ENCODE results near the gene AMOTL2.

The AMOTL2 gene

GRCh38 chr3:134381831-134382442 is 7.7 kb upstream of the AMOTL2 start:
- DNase-seq (ENCODE audit: low read depth) = no peak
- no peak for TF ChIP-seq CTCF (IDR thresholded peaks at IDR 0.05; ENCODE audit: low read depth, low read length, missing control alignments)
- H3K4me3 ChIP-seq (ENCODE audit: low read depth, low read length) = no peak overlapping the region

- no peak for DNase-seq (ENCODE audit: low read depth)
- no peak for TF ChIP-seq CTCF (IDR thresholded peaks at IDR 0.05; ENCODE audit: low read depth, low read length, missing control alignments)
- H3K4me3 ChIP-seq (ENCODE audit: low read depth, low read length) = no peak overlapping the region
These were observed 6.8 kb upstream of the AMOTL2 start for GRCh38 chr3:134381076-134381475.

GRCh38 chr3:134380249-134380648 is 6.0 kb upstream of the AMOTL2 start:
- no peak for TF ChIP-seq CTCF (IDR thresholded peaks at IDR 0.05; ENCODE audit: low read depth, low read length, missing control alignments)
- no peak overlapping the region for H3K4me3 ChIP-seq (ENCODE audit: low read depth, low read length)
- DNase-seq (ENCODE audit: low read depth) = peak; percentile 4

GRCh38 chr3:134378818-134379217 is 4.6 kb upstream of the AMOTL2 start:
- H3K4me3 ChIP-seq (ENCODE audit: low read depth, low read length) = no peak overlapping the region
- TF ChIP-seq CTCF (IDR thresholded peaks at IDR 0.05; ENCODE audit: low read depth, low read length, missing control alignments) = no peak
- no peak for DNase-seq (ENCODE audit: low read depth)

GRCh38 chr3:134378384-134378783 is 4.1 kb upstream of the AMOTL2 start:
- no peak for DNase-seq (ENCODE audit: low read depth)
- no peak overlapping the region for H3K4me3 ChIP-seq (ENCODE audit: low read depth, low read length)
- TF ChIP-seq CTCF (IDR thresholded peaks at IDR 0.05; ENCODE audit: low read depth, low read length, missing control alignments) = peak; percentile 50

- DNase-seq (ENCODE audit: low read depth) = no peak
- H3K4me3 ChIP-seq (ENCODE audit: low read depth, low read length) = no peak overlapping the region
- TF ChIP-seq CTCF (IDR thresholded peaks at IDR 0.05; ENCODE audit: low read depth, low read length, missing control alignments) = no peak
These were observed 3.6 kb upstream of the AMOTL2 start for GRCh38 chr3:134377896-134378295.

GRCh38 chr3:134376786-134377426 is 2.7 kb upstream of the AMOTL2 start:
- no peak overlapping the region for H3K4me3 ChIP-seq (ENCODE audit: low read depth, low read length)
- no peak for DNase-seq (ENCODE audit: low read depth)
- no peak for TF ChIP-seq CTCF (IDR thresholded peaks at IDR 0.05; ENCODE audit: low read depth, low read length, missing control alignments)

Measured in GM12864 (cell line).